Inferior parietal cortex (tissue), 1 donor: ENCODE results near the gene MYL5.
"Not testable (repeated sequence)": the region's sequence is repeated elsewhere in the genome, so short reads cannot be mapped to it uniquely, and the experiment has no call there.

Experiments
- DNase-seq: peaks from one replicate; pipeline ENCODE4 v3.0.0-alpha.2; 2016; ENCODE audit errors: extremely low spot score

The MYL5 gene

DNA sequence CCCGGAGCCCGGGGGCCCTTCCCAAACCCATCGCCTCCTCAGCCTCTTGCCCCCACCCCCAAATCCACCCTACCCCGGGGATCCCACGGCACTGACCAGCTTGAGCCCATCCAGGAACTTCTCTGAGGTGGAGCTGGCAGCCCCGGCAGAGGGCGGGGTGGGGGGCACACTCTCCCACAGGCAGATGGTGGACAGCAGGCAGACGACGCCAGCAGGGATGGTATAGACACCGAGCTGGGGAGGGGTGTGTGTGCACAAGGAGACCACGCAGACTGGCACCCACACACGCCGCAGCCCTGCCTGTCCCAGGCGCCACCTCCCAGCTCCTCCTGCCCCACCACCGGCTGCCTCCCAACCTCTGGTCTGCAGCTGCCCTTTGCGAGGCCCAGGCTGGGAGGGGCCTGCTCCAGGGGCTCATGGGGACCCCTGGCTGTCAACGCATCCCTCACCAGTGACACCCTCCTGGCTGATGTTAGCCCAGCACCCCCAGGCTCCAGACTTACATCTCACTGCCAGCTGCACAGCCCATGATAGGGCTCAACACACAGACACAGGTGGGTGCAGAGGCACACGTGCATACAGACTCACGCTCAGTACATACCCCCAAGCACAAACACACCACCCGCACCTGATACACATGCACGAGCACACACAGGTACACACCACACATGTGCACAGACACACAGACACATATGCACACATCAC, 10.4 kb downstream of the MYL5 start:
- no peak for DNase-seq

DNA sequence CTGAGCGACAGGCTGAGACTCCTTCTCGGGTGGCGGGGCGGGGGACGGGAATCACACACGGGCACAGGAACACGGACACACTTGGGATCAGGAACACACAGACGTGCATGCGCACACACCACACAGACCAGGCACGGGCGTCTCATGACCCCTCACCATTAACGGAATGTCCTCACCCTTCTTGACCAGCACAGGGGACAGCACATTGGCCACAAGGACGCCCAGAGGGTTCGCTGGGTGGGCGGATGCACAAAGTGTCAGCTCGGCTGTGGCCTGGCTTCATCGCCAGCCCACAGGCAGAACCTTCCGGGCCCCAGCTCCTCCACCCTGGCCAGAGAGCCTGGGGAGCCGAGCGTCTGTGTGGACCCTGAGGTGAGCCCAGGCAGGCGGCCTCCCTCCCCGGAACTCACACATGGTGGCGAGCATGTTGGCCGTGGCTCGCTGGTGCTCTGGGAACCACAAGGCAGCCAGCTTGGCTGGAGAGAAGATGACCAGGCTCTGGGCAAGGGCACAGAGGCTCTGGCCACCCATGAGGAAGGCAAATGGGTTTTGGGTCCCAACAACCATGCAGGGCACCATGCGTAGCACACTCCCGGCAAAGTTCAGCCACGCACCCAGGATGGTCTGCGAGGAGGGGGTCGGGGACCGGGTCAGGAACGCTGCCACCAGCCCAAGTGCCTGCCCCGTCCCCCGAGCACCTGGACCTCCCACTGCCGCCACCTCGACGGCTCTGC, 11.5 kb downstream of the MYL5 start:
- DNase-seq: no peak

DNA sequence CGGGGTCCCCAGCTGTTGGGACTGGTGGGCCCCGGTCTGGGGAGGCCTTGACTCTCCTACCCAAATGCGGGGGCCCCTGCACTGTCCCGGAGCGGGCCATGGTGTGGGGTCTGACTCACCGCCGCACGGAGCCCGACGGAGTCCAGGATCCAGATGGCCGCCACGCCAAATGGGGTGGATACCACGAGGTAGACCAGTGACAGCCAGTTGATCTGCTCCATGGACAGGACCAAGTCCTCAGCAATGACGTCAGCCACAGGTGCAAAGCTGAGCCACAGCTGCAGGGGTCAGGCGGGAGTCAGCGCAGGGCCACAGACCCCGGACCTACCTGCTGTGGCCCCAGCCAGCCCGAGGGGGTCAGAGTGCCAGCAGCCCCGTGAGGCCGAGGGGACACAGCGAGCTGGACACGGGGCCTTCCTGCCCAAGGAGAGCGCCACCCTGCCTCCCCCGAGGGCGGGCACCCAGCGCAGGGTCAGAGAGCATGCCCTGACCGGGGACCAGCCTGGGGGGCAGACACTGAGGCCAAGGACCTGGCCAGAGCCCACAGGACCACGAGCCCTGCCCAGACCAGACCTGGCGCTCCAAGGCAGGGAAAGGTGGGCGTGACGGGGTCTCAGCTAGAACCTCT, 12.2 kb downstream of the MYL5 start:
- no peak for DNase-seq

DNA sequence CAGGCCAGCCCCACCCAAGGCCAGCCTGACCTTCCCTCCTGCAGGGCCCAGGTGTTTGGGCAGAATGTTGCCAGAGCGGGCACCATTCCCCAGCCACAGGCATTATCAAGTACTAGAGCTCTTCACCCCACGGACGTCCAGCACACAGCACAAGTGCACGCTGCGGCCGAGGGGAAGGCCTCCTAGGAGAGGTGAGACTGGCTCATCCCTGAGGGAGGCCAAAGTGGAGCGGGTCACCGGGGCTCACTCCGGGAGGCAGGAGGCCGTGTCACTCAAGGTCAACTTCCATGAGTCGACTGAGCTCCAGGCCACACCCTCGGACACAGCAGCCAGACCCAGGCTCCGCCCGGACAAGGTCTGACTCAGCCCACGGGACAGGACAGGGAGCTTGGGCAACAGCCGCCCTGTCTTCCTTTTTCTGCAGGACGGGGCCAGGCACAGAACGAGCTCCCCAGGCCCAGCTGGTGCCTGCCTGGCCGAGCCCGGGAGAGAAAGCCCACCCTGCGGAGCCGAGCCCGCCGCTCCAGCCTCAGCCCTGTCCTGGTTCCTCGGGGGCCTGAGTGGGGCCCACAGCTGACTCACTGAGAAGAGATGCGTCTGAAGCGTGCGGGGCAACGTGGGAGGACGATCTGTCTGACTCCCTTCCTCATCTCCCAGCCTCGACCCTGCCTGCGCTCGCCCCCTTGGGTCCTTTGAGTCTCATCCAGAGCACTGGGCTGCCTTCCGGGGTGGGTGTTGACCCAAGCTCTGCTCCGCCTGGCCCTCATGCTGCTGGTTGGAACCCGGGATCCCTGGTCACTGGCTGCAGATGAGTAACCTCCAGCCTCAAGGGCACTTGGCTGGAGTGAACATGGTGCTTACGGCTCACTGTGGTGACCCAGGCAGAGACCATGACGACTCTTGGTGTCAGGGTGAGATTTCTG, 13.0 kb downstream of the MYL5 start:
- DNase-seq: peak; percentile 20

DNA sequence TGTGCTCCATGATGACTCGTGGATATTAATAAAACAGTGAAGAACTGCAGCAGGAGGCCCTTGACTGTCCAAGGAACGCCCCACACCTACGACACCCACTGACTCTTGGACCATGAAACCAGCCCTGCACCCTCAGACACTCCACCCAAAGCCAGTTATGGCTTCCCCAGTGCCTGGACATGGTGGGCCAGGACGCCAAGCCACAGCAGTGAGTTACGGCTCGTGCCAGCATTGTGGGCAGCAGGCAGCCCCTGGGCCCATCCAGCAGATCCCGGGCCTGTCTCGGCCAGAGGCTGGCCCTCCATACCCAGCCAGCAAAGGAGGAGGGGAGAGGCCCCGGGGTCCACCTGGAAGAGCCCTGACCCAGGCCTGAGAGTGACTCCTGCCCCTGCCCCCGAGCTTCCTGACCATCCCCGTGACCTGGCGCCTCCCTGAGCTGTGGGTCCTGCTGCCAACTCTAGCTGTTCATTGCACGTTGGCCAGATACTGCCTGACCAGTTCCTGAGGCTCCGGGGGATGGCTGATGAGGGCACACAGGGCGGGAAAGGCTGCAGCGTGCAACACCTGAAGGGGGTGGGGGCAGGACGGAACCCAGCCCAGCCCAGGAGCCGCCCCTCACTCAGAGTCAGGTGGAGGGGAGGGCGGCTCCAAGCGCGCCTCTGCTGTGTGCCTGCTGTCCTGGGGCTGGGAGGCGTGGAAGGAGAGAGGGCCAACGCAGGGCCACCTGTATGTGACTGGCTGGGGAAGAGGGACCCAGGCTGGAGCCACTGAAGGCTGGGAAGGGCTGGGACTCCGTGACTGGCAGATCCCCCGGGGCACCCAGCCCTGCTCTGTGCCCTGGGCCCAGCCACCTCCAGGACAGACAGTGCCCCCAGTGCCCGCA, 13.9 kb downstream of the MYL5 start:
- no peak for DNase-seq

DNA sequence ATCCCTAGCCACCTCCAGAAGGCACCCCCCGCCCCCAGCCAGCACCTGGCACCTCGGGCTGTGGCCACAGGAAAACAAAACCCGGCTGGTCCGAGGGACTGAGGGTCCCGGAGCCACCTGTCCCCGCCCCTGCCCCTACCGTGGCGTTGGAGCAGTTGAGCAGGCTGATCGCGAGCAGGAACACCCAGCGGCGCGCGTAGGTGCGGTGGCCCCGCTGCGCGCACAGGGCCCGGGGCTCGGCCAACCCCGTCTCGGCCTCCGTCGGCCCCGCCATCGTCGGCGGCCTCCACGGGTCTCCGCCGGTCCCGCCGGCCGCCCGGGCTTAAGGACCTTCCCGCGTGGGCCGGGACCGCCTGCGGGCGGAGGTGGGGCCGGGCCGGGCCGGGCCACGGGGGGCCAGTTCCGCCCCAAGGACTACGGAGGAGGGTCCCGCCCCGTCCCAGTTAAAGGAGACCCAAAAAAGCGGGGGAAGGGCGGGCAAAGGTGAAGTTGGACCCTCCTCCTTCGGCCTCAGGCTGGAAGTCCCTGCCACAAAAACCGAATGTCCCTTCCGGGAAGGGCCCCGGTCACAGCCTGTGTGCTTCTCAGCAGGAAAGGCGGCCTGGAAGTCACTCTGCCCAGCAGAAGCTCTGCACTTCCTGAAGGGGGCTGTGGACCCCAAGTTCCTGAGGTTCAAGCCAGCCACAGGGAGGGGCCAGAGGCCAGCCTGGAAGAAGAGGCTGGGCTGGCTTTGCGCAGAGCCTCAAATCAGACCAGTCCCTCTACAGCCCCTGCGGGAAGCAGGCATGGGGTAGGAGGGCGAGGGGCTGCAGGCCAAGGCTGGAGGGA, 14.7 kb downstream of the MYL5 start, which contains the start of gene SLC49A3:
SLC49A3 (minus strand) TSS at position 298 of the 828 bp plus-strand sequence; CDS start at position 274, 24 bp downstream.
- DNase-seq: no peak

DNA sequence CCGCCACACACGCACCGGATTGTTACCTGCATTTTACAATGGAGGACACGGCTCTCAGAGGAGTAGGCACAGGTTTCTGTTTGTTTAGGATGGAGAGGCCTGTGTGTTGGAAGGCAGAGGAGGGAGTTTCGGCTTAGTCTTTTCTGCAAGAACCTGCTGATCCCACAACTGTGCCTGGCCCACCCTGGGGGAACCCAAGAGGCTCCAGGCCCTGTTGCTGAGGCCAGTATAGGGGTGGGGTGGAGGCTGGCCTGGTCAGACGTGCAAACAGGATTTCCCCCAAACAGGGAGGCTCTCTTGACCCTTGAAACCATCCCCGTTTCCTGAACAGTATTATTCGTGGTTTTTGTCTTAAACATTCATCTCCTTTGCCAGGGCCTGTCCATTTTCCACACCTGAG, 15.4 kb downstream of the MYL5 start:
- DNase-seq: no peak

DNA sequence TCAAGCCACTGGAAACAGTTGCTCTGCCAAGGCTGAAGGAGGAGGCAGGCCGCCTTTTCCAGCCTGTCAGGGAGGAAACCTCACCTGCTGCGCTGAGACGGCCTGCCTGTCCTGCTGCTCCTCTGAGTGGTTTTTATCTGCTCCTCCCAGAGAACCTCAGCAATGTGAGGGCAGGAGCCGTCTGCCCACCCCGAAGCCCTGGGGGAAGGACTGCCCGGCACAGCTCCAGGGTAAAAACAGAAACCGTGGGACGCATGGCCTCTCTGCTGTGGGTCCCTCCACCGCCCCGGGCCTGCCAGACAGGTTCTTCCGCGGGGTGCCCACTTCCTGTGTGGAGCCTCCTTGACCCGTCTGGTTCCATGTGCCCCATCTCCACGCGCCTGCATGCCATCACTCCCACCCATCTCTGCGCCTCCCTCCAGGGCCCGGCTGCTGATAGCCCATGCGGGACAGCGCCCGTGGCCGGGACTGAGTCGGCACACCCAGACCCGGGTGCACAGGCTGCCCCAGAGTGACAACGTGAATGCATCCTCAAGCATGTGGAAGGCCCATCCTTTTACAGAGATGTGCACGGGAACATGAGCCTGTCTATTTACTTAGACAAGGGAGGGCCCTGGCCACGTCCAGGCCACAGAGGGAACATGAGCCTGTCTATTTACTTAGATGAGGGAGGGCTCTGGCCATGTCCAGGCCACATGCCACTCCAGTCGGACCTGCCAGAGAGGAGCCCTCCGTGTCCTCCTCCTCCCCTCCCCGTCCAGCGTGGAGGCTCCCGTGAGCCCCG, 18.6 kb downstream of the MYL5 start:
- DNase-seq: no peak

DNA sequence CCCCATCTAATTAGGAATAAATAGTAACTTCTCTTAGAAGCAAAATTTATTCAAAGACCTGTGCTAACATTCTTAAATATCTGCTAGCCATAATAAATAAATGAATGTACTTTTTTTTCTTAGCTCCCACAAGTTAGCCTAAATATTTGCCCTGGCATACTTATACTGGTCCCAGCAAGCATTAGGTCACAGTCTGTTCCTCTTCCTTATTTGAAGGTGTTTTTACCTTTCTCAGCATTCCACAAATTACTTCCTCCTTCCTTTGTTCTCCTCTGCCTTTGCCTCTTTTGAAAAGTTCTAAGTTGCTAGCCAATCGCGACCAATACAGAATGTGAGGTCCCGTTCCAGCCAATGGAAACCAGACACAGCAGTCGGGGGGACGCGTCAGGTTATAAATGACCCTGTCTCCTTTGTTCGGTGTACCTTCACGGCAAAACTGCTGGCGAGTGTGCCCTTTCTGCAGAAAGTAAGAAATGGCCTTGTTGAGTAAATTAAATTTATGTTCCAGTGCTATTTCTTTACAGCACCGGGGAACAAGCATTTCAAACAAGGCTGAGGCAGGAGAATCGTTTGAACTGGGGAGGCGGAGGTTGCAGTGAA, 20.1 kb downstream of the MYL5 start:
- not testable (repeated sequence) for DNase-seq

DNA sequence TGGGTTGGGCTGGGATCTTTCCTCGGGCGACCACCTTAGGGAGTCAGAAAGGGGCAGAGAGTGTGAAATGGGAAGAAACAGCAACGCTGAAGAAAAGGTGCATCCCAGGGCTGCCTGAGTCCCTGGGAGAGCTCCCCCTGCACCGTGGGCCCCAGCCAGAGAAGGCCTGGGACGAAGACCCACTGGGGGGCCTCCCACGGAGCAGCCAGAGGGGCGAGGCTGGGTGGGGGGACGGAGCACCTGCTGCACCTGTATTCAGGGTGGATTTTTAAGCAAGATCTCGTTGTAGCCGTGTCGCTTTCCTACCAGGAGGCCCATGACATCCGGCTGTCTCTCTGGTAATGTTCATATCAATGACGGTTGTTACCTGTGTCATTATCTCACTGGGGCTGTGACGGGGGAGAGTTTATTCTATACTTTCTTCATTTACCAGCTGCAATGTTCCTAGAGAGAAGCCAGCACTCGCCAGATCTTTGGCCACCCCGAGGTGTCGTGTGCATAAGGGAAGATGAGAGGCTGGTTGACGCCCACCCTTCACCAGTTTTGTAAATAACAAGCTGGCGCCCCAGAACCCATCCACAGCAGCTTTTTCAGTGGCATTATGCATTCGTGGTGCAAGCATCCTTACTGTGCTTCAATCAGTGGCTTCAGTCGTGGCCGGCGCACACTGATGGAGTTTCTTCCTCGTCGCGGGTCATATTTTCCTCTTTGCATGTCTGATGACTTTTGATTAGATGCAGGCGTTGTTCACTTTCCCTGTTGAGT, 25.7 kb downstream of the MYL5 start:
- no peak for DNase-seq

DNA sequence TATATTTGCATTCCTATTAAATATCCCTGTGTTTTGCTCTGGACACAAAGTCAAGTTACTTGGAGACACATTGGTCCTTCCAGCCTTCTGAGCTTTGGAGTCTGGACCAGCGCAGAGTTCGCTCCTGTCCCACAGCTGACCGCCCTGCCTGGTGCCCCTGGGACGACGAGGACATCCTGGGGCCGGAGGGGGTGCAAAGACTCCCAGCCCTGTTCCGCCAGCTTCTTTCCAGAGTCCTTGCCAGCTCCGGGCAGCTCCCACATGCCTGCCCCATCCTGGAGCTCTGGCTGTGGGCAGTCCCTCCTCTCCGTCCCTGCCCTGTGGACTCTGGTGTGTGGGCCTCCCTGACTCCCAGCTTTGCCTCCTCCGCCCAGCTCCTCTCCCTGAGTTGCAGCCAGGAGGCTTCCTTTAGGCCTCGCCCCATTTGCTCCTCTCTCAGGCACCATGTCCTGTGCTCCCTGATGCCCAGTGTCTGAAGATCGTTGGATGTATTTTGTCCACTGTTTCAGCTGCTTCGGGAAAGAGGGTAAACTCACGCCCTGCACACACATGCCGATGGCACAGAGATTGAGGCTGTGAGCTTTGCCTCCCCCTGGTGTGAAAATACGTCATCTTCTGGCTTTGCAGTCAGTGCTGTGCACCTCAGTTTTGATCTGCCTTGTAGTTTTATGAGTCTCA, 26.4 kb downstream of the MYL5 start:
- DNase-seq: no peak

DNA sequence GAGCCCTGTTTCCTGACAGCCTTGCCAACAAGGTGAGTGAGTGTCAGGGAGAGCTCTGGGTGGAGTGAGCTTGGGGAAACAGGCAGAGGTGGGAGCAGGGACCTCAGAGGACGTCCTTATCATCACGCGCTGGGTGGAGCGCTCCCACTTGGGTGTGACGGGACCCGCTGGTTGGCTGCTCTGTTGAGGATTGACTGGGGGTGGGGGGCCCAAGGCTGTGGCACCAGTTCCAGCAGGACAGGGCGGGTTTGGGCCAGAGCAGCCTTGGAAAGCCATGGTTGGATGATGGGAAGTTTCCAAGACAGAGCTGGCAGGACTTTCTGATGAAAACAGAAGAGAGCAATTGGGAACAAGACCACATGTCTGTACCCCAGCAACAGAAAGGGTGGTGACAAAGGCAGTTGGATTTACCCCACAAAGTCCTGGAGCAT, 28.3 kb downstream of the MYL5 start:
- no peak for DNase-seq

DNA sequence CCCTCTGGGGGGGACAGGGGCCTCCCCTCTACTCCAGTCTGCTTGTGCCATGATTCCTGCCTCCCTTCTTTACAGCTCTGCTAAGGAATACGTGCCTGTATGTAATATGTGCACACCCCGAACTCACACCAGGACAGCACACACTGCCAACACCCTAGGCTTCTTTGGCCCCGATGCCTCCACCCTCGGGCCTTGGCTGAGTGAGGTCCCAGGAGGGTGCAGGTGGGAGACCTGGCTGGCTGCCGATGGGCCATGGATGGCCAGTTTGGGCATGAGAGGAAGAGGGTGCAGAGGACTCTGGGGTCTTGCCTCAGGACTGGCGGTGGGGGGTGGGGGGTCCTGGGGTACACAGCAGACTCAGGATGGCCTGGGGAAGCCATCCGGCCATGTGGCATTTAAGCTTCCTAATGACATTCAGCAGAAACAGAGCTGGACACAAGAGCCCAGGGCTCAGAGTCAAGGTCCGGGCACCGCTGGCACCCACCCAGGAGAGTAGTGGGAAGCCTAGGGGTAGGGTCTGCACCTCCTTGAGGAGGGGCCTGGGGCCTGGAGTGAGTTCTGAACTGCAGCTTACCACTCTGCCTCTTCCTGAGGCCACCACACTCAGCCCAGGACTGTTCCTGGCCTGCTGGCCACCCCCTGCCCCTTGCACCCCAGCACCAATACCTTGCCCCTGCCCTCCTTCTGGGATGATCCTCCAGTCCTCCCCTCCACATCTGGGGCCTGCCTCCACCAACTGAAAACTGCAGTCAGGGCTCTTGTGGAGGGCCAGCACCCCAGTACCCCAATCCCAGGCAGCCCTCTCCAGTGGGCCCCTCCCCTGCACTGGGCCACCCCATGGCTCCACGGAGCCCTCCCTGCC, 29.2 kb downstream of the MYL5 start:
- no peak for DNase-seq

DNA sequence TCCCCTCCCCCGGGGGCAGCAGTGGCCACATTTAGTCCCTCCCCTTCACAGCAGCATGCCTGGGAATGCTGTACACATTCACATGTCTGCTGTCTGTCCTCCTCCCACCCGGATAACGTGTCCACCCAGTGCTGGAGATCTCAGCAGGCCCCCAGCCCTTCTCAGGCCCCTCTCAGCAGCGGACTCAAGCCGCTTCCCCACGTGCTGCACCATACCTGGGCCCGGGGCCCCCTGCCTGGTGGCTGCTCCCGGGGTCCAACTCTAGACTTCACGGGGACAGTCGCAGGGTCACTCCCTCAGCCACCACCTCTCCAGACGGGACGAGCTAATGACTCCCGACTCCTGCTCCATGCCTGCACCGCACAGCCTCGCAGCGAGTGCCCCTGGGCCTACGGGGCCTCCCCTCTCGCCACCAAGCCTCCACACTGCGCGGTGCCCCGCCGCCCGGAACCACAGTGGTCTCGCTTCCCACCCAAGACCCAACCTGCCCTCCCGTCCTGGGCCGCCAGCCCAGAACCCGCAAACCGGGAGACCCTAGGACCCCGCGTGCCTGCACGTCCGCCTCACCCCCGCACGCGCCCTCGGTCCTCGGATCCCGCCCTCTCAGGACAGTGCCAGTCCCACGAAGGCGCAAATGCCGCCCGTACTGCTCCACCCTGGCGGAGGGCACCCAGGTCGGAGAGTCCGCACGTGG, 30.0 kb downstream of the MYL5 start:
- no peak for DNase-seq

DNA sequence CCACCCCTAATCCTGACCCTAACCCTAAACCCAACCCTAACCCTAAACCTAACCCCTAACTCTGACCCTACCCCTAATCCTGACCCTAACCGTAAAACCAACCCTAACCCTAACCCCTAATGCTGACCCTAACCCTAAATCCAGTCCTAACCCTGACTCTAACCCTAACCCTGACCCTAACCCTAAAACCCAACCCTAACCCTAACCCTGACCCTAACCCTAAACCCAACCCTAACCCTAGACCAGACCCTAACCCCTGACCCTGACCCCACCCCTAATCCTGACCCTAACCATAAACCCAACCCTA, 30.6 kb downstream of the MYL5 start:
- no peak for DNase-seq
